ENCODE measurements around the gene AKAP13.

DNA sequence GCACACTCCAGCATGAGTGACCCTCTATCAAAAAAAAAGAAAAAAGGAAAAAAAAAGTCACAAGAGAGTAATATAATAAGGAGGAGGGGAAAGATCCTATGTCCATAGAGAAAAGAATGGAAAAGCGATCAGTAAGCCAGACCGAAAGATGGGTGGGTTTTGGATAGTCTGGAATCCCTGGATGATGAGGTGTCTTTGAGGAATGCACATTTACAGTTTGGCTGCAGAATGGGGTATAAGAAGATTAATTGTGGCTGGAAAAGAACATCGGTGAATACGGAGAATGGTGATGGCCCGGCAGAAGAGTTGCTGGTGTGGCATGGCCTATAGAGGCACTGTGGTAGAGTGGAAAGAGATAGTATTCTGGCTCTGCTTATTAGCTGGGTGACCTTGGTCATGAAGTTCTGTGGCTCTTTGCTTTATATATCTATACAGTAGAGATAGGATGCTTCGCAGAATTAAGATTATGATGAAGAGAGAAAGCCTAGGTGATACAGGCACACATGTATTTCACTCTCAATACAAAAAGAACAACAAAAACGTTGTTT, 187.9 kb downstream of the AKAP13 start:
- TF ChIP-seq, protein P1, sequence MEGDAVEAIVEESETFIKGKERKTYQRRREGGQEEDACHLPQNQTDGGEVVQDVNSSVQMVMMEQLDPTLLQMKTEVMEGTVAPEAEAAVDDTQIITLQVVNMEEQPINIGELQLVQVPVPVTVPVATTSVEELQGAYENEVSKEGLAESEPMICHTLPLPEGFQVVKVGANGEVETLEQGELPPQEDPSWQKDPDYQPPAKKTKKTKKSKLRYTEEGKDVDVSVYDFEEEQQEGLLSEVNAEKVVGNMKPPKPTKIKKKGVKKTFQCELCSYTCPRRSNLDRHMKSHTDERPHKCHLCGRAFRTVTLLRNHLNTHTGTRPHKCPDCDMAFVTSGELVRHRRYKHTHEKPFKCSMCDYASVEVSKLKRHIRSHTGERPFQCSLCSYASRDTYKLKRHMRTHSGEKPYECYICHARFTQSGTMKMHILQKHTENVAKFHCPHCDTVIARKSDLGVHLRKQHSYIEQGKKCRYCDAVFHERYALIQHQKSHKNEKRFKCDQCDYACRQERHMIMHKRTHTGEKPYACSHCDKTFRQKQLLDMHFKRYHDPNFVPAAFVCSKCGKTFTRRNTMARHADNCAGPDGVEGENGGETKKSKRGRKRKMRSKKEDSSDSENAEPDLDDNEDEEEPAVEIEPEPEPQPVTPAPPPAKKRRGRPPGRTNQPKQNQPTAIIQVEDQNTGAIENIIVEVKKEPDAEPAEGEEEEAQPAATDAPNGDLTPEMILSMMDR (IDR thresholded peaks at IDR 0.05), result no peak
- no peak for TF ChIP-seq POLR2A (IDR thresholded peaks at IDR 0.05)

Data from ovary (tissue), 3 donors.